Measurements from ENCODE around the gene HEXB.

Gene HEXB

DNA sequence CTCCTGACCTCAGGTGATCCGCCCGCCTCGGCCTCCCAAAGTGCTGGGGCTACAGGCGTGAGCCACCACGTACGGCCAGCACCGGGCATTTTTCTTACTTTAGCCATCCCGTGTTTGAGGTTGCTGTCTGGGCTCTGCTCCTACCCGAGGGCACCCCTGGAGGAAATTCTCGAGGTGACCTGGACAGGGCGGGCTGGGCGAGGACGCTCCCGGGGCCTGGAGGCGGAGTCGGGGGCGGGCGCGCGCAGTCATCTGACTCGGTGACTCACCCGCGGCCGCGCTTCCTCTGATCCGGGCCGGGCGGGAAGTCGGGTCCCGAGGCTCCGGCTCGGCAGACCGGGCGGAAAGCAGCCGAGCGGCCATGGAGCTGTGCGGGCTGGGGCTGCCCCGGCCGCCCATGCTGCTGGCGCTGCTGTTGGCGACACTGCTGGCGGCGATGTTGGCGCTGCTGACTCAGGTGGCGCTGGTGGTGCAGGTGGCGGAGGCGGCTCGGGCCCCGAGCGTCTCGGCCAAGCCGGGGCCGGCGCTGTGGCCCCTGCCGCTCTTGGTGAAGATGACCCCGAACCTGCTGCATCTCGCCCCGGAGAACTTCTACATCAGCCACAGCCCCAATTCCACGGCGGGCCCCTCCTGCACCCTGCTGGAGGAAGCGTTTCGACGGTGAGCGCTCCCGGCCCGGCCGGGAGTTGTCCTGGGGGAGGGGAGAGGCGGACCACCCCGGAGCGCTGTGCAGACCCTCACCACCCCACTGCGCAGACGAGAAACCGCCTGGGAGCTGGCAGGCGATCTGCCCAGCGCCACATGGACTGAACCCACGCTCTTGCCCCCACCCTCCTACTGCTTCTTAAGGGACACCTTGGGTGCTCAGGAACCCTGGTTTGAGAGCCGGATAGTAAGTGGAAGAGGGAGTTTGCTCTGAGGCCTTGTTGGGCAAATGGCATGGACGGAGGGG lies at the start of gene HEXB:
HEXB (plus strand) TSS at position 334 of the 952 bp plus-strand sequence; CDS start at position 362, 28 bp downstream.
- Histone ChIP-seq H3K4me3 (ENCODE audit: low read depth, low read length) (peak within 1 kb of the TSS; percentile 82), H3K27ac (peak within 1 kb of the TSS; percentile 70), H3K27me3 (replicated peaks) (no peaks in the 10 kb centered on the region), H3K36me3 (replicated peaks) (peaks cover 4% of the 10 kb centered on the region)
- in situ Hi-C loops (cut with HindIII; ENCODE audit: low pct_ligation_motif_present, low sequenced_read_pairs): no loop called here
- peak; percentile 70 for DNase-seq
- TF ChIP-seq CTCF (IDR thresholded peaks at IDR 0.05; ENCODE audit: low read depth, low read length, missing control alignments): no peak

- H3K4me3 ChIP-seq (ENCODE audit: low read depth, low read length): no peak overlapping the region
- in situ Hi-C loops (cut with HindIII; ENCODE audit: low pct_ligation_motif_present, low sequenced_read_pairs): no loop called here
- no peaks in the 10 kb centered on the region for H3K27me3 ChIP-seq (replicated peaks)
- TF ChIP-seq CTCF (IDR thresholded peaks at IDR 0.05; ENCODE audit: low read depth, low read length, missing control alignments): no peak
- DNase-seq: no peak
- H3K36me3 ChIP-seq (replicated peaks): peaks cover 60% of the 10 kb centered on the region
- no peak overlapping the region for H3K27ac ChIP-seq
These were observed 48.9 kb upstream of the HEXB start for GRCh38 chr5:74636149-74636548.

DNA sequence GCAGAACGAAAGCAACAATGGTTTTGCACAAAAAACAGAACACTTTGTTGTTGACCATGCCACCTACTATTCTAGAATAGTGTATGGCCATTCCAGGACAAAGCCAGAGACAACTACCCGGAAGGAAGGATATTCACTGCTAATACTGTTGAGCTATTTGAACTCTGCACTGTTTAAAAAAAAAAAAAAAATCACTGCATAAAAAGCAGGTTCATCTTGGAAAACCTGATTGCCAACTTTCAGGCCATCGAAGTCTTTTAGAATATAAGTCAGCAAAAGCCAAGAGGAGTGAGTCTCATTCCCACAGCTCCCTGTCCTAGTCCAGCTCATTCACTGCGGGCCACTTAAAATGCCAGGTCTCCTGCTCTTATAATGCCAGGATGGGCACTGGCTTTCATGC lies 48.5 kb upstream of the HEXB start:
- Histone ChIP-seq H3K27ac (no peak overlapping the region), H3K4me3 (ENCODE audit: low read depth, low read length) (no peak overlapping the region), H3K36me3 (replicated peaks) (peaks cover 59% of the 10 kb centered on the region), H3K27me3 (replicated peaks) (no peaks in the 10 kb centered on the region)
- in situ Hi-C loops (cut with HindIII; ENCODE audit: low pct_ligation_motif_present, low sequenced_read_pairs): no loop called here
- no peak for TF ChIP-seq CTCF (IDR thresholded peaks at IDR 0.05; ENCODE audit: low read depth, low read length, missing control alignments)
- DNase-seq: no peak

DNA sequence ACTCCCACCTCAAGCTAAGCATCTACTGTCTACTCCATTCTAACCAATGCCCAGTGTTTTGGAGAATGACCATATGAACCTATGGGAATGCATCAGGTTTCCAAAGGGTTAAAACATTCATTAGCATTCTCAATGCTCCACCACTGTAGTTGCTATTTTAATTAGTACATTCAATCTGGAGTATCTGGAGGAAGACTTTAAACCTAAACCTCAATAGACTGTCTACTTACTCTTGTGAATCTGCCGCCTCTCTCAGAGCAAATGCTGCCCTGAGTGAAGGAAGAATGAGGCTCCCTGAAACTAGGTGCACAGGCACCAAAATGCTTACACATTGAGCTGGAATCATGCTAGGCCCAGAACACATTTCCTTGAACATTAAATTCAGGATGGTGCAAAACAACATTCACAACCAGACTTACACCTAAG lies 46.5 kb upstream of the HEXB start:
- Histone ChIP-seq H3K27me3 (replicated peaks) (no peaks in the 10 kb centered on the region), H3K4me3 (ENCODE audit: low read depth, low read length) (peak overlapping the region; percentile 99), H3K36me3 (replicated peaks) (peaks cover 47% of the 10 kb centered on the region), H3K27ac (peak overlapping the region; percentile 77)
- TF ChIP-seq CTCF (IDR thresholded peaks at IDR 0.05; ENCODE audit: low read depth, low read length, missing control alignments): no peak
- no peak for DNase-seq
- in situ Hi-C loops (cut with HindIII; ENCODE audit: low pct_ligation_motif_present, low sequenced_read_pairs): no loop called here

GRCh38 chr5:74638970-74639806 lies 45.8 kb upstream of the HEXB start:
- peak overlapping the region; percentile 99 for H3K4me3 ChIP-seq (ENCODE audit: low read depth, low read length)
- no peak for DNase-seq
- in situ Hi-C loops (cut with HindIII; ENCODE audit: low pct_ligation_motif_present, low sequenced_read_pairs): no loop called here
- no peak for TF ChIP-seq CTCF (IDR thresholded peaks at IDR 0.05; ENCODE audit: low read depth, low read length, missing control alignments)
- peak overlapping the region; percentile 77 for H3K27ac ChIP-seq
- no peaks in the 10 kb centered on the region for H3K27me3 ChIP-seq (replicated peaks)
- peaks cover 40% of the 10 kb centered on the region for H3K36me3 ChIP-seq (replicated peaks)
